Activated CD4-positive, alpha-beta T cell treated with anti-CD3 and anti-CD28 coated beads for 4 hours (primary cell): ENCODE data around the gene PES1.
"Not testable (repeated sequence)": the region's sequence is repeated elsewhere in the genome, so short reads cannot be mapped to it uniquely, and the experiment has no call there.

Source experiments
- DNase-seq, 2 donors: peaks; one replicate each; pipeline ENCODE4 v3.0.0-alpha.2; 2020

Gene PES1

GRCh38 chr22:30551813-30552212 is 39.9 kb downstream of the PES1 start:
- DNase-seq, result not testable (repeated sequence)

DNA sequence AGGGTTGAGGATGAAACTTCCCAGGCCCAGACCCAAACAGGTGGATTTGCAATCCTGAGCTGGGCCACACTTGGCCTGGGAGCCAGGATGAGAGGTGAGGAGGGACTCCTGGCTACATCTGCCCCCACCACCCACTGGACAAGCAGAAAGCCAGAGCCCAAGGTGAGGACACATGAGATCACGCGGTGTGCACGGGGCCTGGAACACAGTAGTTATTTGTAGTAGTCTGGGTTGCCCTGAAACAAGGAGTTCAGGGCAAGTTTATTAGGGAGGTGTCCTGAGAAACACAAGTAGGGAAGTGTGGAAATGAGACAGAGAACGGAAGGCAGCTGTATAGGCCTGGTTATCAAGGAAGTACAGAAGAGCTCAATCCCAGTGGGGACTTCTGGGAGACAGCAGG is 44.5 kb downstream of the PES1 start:
- DNase-seq, result no peak

GRCh38 chr22:30546616-30547015 is 45.1 kb downstream of the PES1 start, which contains the start of gene SEC14L6:
Gene SEC14L6, minus strand, starts transcription at chr22:30546741. Its CDS starts 59 bp downstream, at chr22:30546682.
- DNase-seq, result no peak

GRCh38 chr22:30542811-30543188 is 48.9 kb downstream of the PES1 start:
- DNase-seq, result no peak

DNA sequence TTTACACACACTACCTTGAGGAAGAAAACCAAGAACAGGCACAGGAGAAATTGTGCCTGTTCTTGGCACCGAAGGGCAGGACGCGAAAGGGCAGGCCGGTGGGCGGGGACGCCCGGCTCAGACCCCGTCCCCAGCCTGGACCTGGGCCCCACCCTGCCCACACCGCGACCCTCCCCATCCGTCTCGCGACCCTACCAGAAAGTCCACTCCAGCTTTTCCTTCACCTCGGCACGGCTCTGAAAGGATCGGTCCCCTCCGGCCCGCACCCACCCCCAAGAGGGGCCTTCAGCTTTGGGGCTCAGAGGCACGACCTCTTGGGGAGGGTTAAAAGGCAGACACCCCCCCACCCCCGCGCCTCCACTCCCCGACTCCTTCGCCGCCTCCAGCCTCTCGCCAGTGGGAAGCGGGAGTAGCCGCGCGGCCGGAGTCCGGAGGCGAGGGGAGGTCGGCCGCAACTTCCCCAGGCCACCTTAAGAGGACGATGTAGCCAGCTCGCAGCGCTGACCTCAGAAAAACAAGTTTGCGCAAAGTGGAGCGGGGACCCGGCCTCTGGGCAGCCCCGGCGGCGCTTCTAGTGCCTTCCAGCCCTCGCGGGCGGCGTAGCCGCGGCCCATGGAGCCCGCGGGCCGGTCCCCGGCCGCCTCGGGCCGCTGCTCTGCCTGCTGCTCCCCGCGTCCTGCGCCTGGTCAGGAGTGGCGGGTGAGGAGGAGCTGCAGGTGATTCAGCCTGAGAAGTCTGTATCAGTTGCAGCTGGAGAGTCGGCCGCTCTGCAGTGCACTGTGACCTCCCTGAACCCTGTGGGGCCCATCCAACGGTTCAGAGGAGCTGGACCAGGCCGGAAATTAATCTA is 49.5 kb downstream of the PES1 start:
- no peak for DNase-seq

- not testable (repeated sequence) for DNase-seq
Observed at GRCh38 chr22:30541511-30541910, 50.2 kb downstream of the PES1 start.

DNA sequence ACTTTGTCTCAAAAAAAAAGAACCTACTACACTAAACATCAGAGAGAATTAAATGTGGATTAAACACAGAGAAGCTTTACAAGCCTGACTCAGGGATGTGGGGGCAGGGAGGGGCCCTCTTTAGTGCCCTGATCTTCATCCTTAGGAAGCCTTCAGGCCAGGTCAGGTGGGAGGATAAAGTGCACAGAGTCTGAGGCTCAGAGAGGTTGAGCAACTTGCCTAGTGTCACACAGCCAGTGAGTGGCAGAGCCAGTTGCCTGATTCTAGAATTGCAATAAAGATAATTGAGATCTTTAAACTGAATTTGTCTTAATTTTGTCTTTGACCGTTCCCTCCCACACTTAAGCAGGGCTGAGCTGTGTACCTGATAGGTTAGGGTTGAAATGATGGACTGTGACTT is 52.3 kb downstream of the PES1 start:
- DNase-seq, result no peak

- DNase-seq, result no peak
Observed at GRCh38 chr22:30538280-30538679, 53.4 kb downstream of the PES1 start.

GRCh38 chr22:30537083-30537731 is 54.5 kb downstream of the PES1 start:
- DNase-seq, result no peak

DNA sequence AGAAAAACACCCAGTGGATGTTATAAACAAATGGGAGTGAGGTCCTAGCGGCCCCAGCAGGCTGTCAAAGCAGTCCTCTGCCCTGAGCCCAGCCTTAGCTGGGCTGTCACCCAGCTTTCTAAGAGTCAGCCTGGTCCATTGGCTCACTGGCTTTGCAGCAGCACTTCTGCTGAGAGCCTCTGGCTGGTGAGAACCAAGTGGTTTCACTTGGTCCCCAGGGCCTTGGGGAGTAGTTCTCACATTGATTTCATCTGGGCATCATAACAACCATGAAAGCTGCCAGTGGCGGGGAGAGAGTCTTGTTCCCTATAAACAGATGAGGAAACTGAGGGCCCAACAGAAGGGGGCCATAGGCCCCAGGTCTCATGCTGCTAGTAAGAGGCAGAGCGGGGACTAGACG is 56.5 kb downstream of the PES1 start:
- DNase-seq, result no peak

DNA sequence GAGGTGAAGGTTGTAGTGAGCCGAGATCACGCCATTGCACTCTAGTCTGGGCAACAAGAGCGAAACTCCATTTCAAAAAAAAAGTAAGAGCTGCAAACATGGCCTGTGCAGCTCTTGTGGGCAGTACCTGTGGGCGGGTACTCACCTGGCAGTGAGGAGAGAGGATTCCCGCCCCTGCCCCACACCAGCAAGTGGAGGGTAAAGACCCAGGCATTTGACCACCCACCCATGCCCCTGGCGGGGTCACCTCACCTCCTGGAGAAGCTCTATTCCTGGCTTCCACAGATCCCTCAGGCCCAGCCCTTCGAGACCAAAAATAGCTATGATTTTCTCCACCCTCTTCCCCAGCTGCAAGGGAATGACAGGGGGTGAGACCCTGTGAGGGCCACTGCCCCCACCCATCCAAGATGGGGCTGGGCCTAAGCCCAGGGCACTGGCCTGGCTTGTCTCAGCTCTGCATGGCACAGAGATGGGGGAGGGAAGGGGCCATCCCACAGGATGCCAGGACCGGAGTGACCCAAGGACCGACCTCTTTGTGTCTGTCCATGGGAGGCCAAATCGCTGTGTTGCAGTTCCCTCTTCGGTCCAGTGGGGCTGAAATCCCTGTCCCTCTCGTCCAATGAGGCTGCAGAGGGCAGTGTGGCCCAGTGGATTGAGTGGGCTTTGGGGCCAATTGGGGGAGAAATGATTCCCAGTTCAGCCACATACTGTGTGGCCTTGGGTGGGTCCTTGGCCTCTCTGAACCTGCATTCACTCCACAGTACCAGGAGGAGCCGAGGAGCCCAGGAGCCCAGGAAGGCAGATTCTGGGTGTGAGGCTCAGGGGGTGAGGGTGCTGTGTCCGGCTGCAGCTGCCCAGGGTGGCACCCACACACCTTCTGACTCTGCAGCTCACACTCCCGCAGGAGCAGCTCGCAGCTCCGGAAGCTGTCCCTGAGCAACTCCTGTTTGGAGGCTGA is 59.8 kb downstream of the PES1 start:
- DNase-seq, result no peak

DNA sequence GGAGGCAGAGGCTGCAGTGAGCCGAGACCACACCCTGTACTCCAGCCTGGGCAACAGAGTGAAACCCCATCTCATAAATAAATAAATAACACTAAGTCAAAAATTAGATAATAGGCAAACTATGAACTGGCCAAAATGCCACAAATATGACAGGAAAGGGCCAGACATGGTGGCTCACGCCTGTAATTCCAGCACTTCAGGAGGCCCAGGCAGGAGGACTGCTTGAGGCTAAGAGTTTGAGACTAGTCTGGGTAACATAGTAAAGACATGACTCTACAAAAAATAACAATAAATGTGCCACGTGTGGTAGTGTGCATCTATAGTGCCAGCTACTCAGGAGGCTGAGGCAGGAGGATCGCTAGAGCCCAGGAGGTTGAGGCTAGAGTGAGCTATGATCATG is 65.1 kb downstream of the PES1 start:
- DNase-seq, result no peak
